Spinal cord (tissue), 10 donors: ENCODE results near the gene CRK. TPM values are rescaled to one million over a fixed set of nuclear protein-coding genes. Genes with fewer than 3 reads are reported as not detected.
"Not testable (repeated sequence)": the region's sequence is repeated elsewhere in the genome, so short reads cannot be mapped to it uniquely, and the experiment has no call there.

Experiments
- DNase-seq, 6 donors: peaks; one replicate each; pipeline versions ENCODE4 v3.0.0 to v3.0.0-alpha.2; 2013 to 2015; ENCODE audit warnings: low spot score in 6 of 6, low read depth in 4 of 6
- H3K27ac ChIP-seq: one replicate; pipeline ENCODE4 v1.5.1; 2013; ENCODE audit warnings: low read depth, low read length, control low read depth
- H3K27me3 ChIP-seq: one replicate; pipeline ENCODE4 v1.6.1; 2013; ENCODE audit warnings: low read length; ENCODE audit not compliant: control insufficient read depth, insufficient read depth
- H3K36me3 ChIP-seq: one replicate; pipeline ENCODE4 v1.6.1; 2013; ENCODE audit warnings: low read length; ENCODE audit not compliant: control insufficient read depth, insufficient read depth
- H3K4me1 ChIP-seq: one replicate; pipeline ENCODE4 v1.6.1; 2013; ENCODE audit warnings: low read length; ENCODE audit not compliant: control insufficient read depth, insufficient read depth
- H3K4me3 ChIP-seq: one replicate; pipeline ENCODE4 v1.5.1; 2013; ENCODE audit warnings: low read depth, low read length, control low read depth
- H3K9me3 ChIP-seq: one replicate; pipeline ENCODE4 v1.6.1; 2013; ENCODE audit warnings: low read length; ENCODE audit not compliant: control insufficient read depth, insufficient read depth
- WGBS: methylation state at CpG from one replicate; pipeline ENCODE4 v1.1.5; 2013; ENCODE audit warnings: missing lambda C conversion rate; ENCODE audit not compliant: insufficient coverage; 5-methylcytosine and 5-hydroxymethylcytosine counted together
- polyA plus RNA-seq, 2 donors: library from polyadenylated mRNA; unstranded; fragments of 120-200 nt; gene quantifications; one replicate each; pipeline ENCODE4 v1.2.1, GENCODE V29; 2013; ENCODE audit not compliant: insufficient read length in 2 of 2
- total RNA-seq, 2 donors: library from RNA; depleted of rRNA in 1 of 2; stranded (reverse); fragments of 120-200 nt in 1 of 2; fragments of >200 nt in 1 of 2; gene quantifications; one replicate each; pipeline versions ENCODE4 v1.2.3 to v1.2.4, GENCODE V29; 2013 to 2014
- donor health status: healthy.

The CRK gene
- total and polyA plus RNA-seq, 4 donors, result 70.2 to 105 (median 80.5) TPM

DNA sequence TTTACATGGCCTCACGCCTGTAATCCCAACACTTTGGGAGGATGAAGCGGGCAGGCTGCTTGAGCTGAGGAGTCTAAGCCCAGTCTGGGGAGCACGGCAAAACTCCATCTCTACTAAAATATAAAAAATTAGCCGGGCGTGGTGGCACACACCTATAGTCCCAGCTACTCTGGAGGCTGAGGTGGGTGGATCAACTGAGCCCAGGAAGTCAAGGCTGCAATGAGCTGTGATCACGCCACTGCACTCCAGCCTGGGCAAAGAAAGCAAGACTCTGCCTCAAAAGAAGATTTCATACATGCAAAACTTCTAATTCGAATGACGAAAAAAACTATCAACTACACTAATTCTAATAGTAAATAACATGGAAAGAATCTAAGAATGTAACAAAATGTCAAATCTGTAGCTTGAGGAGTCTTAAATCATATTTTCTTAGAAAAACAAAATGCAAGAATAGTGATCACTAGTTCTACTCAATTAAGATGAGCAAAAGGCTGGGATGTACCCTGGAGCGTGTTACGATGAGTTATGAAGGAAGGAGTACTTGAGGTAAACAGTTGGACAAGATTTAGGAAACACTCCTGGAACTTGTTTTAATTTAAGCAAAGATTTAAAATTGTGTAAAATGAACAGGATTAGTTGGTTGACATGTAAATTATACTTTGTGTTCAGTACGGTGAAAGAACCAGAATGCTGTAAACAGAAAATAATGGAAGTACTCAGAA lies 76.7 kb downstream of the CRK start:
- Histone ChIP-seq H3K9me3 (no peaks in the 10 kb centered on the region), H3K36me3 (peaks cover 17% of the 10 kb centered on the region), H3K4me1 (peaks cover 44% of the 10 kb centered on the region), H3K4me3 (no peak overlapping the region), H3K27ac (no peak overlapping the region), H3K27me3 (no peaks in the 10 kb centered on the region)
- DNase-seq, result no peak
- WGBS, result 74% methylated on average over 2 of the region's 11 CpGs

DNA sequence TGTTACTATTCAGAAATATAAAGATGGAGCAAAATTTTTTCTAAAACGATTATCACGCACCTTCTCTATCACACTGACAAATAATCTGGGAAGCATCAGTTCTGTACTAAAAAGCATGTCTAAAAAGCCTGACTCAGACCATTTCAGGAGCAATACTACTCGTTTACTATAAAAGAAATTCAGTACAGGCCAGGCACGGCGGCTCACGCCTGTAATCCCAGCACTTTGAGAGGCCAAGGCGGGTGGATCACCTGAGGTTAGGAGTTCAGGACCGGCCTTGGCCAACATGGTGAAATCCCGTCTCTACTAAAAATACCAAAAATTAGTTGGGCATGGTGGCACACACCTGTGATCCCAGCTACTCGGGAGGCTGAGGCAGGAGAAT lies 77.6 kb downstream of the CRK start:
- DNase-seq, H3K4me3 ChIP-seq, H3K27ac ChIP-seq, H3K27me3 ChIP-seq, H3K9me3 ChIP-seq: not testable (repeated sequence)
- Histone ChIP-seq H3K4me1 (peaks cover 44% of the 10 kb centered on the region), H3K36me3 (peaks cover 12% of the 10 kb centered on the region)
- WGBS, result 71% methylated on average over 8 of the region's 10 CpGs

DNA sequence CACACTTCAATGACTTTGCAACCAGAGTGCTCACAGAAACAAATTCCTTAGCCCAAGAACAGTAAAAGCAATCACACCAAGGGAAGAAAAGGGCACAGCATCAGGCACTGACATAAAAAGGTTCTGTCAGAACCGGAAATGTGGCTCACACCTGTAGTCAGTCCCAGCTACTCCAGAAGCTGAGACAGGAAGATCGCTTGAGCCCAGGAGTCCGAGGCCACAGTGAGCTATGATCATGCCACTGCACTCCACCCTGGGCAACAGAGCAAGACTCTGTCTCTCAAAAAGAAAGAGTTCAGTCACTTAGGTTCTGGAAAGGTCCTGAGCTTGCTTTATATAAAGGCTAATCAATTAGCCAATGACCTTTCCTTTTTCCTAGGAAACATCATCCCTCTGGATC lies 78.7 kb downstream of the CRK start:
- Histone ChIP-seq H3K27ac (no peak overlapping the region), H3K4me3 (no peak overlapping the region)
- WGBS, result 79% methylated on average over 2 of the region's 3 CpGs

DNA sequence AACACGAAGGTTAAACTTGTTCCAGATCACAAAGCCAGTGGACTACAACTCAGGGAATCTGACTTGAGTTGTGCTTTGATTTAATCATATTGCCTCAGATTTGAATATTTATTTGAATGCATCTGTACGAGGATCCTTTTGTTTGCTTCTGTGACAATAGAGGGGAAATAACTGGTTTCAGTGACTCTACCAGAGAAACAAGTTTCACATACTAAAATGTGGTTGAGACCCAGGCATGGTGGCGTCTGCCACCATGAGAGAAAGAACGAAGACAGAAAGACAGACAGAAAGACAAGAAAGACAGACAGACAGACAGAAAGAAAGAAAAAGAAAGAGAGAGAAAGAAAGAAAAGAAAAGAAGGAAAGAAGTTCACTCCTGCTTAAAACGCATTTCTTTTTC lies 80.0 kb downstream of the CRK start:
- no peaks in the 10 kb centered on the region for H3K9me3 ChIP-seq
- no peaks in the 10 kb centered on the region for H3K27me3 ChIP-seq
- no CpG with 5 or more reads among the region's 5 CpGs for WGBS
- DNase-seq, result no peak
- H3K4me1 ChIP-seq, result peaks cover 35% of the 10 kb centered on the region
- H3K27ac ChIP-seq, result no peak overlapping the region
- no peak overlapping the region for H3K4me3 ChIP-seq
- peaks cover 16% of the 10 kb centered on the region for H3K36me3 ChIP-seq

More for the DNA sequence above, 78.7 kb downstream of the CRK start:
- no peaks in the 10 kb centered on the region for H3K9me3 ChIP-seq
- H3K4me1 ChIP-seq, result peaks cover 38% of the 10 kb centered on the region
- peaks cover 18% of the 10 kb centered on the region for H3K36me3 ChIP-seq
- H3K27me3 ChIP-seq, result no peaks in the 10 kb centered on the region
- no peak for DNase-seq

DNA sequence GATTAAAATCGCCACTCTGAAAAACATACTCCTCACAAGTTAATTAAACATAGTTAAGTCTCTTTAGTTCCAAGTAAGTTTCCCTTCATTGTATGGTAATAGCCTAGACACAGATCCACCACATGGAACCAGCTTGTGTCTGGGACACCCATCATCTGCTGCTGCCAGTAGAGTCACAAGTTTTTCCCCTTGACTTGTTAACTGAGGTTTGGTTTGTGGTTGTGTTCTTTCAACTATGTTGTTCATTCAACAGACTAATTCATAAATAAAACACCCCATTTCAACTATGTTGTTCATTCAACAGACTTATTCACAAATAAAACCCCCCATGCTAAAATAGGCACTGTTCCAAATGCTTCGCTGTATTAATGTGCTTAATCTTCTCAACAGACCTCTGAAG lies 80.4 kb downstream of the CRK start:
- Histone ChIP-seq H3K9me3 (no peaks in the 10 kb centered on the region), H3K27ac (no peak overlapping the region), H3K4me1 (peaks cover 33% of the 10 kb centered on the region), H3K36me3 (peaks cover 16% of the 10 kb centered on the region), H3K27me3 (no peaks in the 10 kb centered on the region), H3K4me3 (no peak overlapping the region)
- no CpG with 5 or more reads among the region's 2 CpGs for WGBS
- no peak for DNase-seq

DNA sequence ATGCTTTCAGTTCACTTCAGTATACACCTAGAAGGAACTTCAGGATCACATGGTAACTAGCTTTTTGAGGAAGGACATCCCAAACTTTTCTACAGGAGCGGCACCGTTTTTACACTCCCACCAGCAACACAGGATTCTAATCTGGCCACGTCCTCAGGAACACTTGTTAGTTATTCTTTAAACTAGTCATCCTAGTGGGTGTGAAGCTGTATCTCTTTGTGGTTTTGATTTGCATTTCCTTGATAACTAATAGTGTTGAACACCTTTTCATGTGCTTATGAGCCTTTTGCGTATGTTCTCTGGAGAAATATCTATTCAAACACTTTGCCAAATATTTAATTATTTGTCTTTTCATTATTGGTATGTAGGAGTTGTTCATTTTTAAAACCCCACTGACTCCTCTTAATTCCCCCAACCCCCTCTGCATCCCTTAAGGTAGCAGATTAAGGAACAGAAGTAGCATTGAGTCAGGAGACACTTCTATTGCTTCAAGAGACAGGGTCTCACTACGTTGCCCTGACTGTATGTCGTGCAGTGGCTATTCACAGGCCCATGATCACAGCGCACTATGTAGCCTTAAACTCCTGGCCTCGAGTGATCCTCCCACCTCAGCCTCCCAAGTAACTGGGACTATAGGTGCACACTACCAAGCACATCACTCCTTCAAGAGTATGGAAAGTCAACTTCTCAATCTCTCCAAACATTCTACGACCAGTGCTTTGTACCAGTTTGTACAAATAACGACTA lies 81.4 kb downstream of the CRK start:
- Histone ChIP-seq H3K4me3 (no peak overlapping the region), H3K27ac (no peak overlapping the region), H3K4me1 (peaks cover 30% of the 10 kb centered on the region), H3K9me3 (no peaks in the 10 kb centered on the region), H3K36me3 (peaks cover 18% of the 10 kb centered on the region), H3K27me3 (no peaks in the 10 kb centered on the region)
- 83% methylated on average over 6 of the region's 10 CpGs for WGBS
- DNase-seq, result no peak

DNA sequence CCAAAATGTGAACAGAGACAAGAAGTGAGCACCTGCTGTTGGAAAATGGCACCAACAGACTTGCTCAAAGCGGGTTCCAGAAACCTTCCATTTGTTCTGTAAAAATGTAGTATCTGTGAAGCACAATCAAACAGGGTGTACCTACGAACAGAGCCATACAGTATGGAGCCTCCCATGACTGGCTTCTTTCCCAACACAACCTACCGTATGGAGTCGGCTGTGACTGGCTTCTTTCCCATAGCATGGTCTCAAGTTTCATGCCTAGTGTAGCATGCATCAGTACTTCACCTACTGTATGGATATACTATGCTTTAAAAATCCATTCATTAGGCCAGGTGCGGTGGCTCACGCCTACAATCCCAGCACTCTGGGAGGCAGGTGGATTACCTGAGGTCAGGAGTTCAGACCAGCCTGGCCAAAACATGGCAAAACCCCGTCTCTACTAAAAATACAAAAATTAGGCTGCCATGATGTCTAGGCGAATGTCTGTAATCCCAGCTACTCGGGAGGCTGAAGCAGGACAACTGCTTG lies 82.3 kb downstream of the CRK start:
- H3K36me3 ChIP-seq, result peaks cover 18% of the 10 kb centered on the region
- H3K27me3 ChIP-seq, result no peaks in the 10 kb centered on the region
- H3K9me3 ChIP-seq, result no peaks in the 10 kb centered on the region
- H3K4me1 ChIP-seq, result peaks cover 26% of the 10 kb centered on the region
- WGBS, result 66% methylated on average over 4 of the region's 9 CpGs
- DNase-seq, result peak in 1 of 6 donors; percentile 69
- H3K4me3 ChIP-seq, result no peak overlapping the region
- H3K27ac ChIP-seq, result no peak overlapping the region

DNA sequence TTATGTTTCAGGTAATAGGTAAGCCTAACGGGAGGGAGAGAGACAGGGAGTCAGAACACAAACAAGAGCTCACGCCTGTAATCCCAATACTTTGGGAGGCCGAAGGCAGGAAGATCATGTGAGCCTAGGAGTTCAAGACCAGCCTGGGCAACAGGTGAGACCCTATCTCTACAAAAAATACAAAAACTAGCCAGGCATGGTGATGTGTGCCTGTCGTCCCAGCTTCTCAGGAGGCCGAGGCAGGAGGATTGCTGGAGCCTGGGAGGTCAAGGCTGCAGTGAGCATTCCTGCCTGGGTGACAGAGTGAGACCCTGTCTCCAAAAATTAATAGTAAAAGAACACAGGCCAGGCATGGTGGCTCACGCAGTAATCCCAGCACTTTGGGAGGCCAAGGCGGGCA lies 83.4 kb downstream of the CRK start:
- peaks cover 27% of the 10 kb centered on the region for H3K4me1 ChIP-seq
- DNase-seq, result no peak

DNA sequence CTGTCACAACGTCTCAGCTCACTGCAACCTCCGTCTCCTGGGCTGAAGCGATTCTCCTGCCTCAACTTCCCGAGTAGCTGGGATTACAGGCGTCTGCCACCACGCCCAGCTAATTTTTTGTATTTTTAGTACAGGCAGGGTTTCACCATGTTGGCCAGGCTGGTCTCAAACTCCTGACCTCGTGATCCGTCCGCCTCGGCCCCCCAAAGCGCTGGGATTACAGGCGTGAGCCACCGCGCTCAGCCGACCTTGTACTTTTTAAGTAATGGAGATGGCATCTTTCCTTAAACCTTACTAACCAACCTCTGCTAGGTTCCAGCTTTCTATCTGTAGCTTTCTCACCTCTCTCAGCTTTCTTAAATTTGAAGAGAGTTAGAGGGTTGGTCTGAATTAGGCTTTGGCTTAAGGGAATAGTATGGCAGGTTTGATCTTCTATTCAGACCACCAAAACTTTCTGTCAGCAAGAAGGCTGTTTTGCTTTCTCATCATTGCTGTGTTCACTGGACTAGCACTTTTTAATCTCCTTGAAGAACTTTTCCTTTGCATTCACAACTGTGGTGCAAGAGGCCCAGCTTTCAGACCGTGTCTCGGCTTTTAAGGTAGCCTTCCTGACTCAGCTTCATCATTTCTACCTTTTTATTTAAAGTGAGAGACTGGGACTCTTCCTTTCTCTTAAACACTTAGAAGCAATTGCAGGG lies 84.0 kb downstream of the CRK start:
- 91% methylated on average over 4 of the region's 17 CpGs for WGBS
- Histone ChIP-seq H3K9me3 (no peaks in the 10 kb centered on the region), H3K4me1 (peaks cover 21% of the 10 kb centered on the region)

More for the DNA sequence above, 83.4 kb downstream of the CRK start:
- no peak overlapping the region for H3K4me3 ChIP-seq
- H3K27me3 ChIP-seq, result no peaks in the 10 kb centered on the region
- 94% methylated on average over 6 of the region's 7 CpGs for WGBS
- H3K27ac ChIP-seq, result no peak overlapping the region
- H3K36me3 ChIP-seq, result peaks cover 16% of the 10 kb centered on the region
- H3K9me3 ChIP-seq, result no peaks in the 10 kb centered on the region

More for the DNA sequence above, 84.0 kb downstream of the CRK start:
- Histone ChIP-seq H3K27me3 (no peaks in the 10 kb centered on the region), H3K27ac (no peak overlapping the region), H3K36me3 (peaks cover 11% of the 10 kb centered on the region), H3K4me3 (no peak overlapping the region)
- DNase-seq, result no peak
